CD4-positive, alpha-beta memory T cell (primary cell): ENCODE data around the gene DUOX2. TPM values are rescaled to one million over a fixed set of nuclear protein-coding genes. Genes with fewer than 3 reads are reported as not detected.
"Not testable (repeated sequence)": the region's sequence is repeated elsewhere in the genome, so short reads cannot be mapped to it uniquely, and the experiment has no call there.

Experiments used
- CTCF ChIA-PET: fragments of 350-600 bp; sonication (Branson Sonifier 250); formaldehyde crosslinking; loops from one replicate; lab custom pipeline; 2021; ENCODE audit warnings: inconsistent platforms; ENCODE audit not compliant: partially characterized antibody; lab: Charles Lee
- POLR2A ChIA-PET: fragments of 350-600 bp; sonication (Branson Sonifier 250); formaldehyde crosslinking; loops from one replicate; lab custom pipeline; 2021; ENCODE audit not compliant: partially characterized antibody; lab: Charles Lee
- DNase-seq, 5 donors: peaks; one replicate each; pipeline versions ENCODE4 v3.0.0 to v3.0.0-alpha.2; 2020 to 2022; ENCODE audit warnings: mixed read lengths in 1 of 5
- H3K27ac ChIP-seq: one replicate; pipeline ENCODE4 v1.7.0; 2013; ENCODE audit warnings: low read depth, low read length
- H3K27me3 ChIP-seq: 2 replicates; pipeline ENCODE4 v1.7.0; 2013; ENCODE audit warnings: mild to moderate bottlenecking, low read length, moderate library complexity; ENCODE audit not compliant: insufficient read depth
- H3K36me3 ChIP-seq: 2 replicates; pipeline ENCODE4 v1.7.0; 2013; ENCODE audit warnings: mild to moderate bottlenecking, low read length, moderate library complexity; ENCODE audit not compliant: insufficient read depth
- H3K4me1 ChIP-seq: 2 replicates; pipeline ENCODE4 v1.7.0; 2013; ENCODE audit warnings: mild to moderate bottlenecking, low read length, moderate library complexity; ENCODE audit not compliant: insufficient read depth
- H3K4me3 ChIP-seq, 2 donors: one replicate each; pipeline ENCODE4 v1.7.0; 2013; ENCODE audit warnings: low read length in 2 of 2, mild to moderate bottlenecking in 1 of 2
- H3K9me3 ChIP-seq, 2 donors: one replicate each; pipeline ENCODE4 v1.7.0; 2013; ENCODE audit warnings: low read length in 2 of 2, control low read depth in 1 of 2; ENCODE audit not compliant: control insufficient read depth in 1 of 2
- H3K27ac Mint-ChIP-seq, 7 donors: one replicate each; pipeline ENCODE4 v1.8.0; 2020 to 2021; ENCODE audit warnings: mixed read lengths in 7 of 7, mild to moderate bottlenecking in 6 of 7, inconsistent platforms in 3 of 7, moderate library complexity in 3 of 7
- H3K27me3 Mint-ChIP-seq, 2 donors: one replicate each; pipeline ENCODE4 v1.8.0; 2020 to 2021; ENCODE audit warnings: mixed read lengths in 2 of 2
- H3K36me3 Mint-ChIP-seq, 2 donors: one replicate each; pipeline ENCODE4 v1.8.0; 2020 to 2021; ENCODE audit warnings: mixed read lengths in 2 of 2, inconsistent platforms in 1 of 2, mild to moderate bottlenecking in 1 of 2
- H3K4me1 Mint-ChIP-seq, 4 donors: one replicate each; pipeline ENCODE4 v1.8.0; 2020 to 2021; ENCODE audit warnings: mixed read lengths in 4 of 4, mild to moderate bottlenecking in 1 of 4
- H3K4me3 Mint-ChIP-seq, 8 donors: one replicate each; pipeline ENCODE4 v1.8.0; 2020 to 2021; ENCODE audit warnings: mixed read lengths in 8 of 8, mild to moderate bottlenecking in 7 of 8, moderate library complexity in 6 of 8, inconsistent platforms in 3 of 8
- H3K9me3 Mint-ChIP-seq, 8 donors: one replicate each; pipeline ENCODE4 v1.8.0; 2020 to 2021; ENCODE audit warnings: mixed read lengths in 8 of 8, mild to moderate bottlenecking in 5 of 8, inconsistent platforms in 3 of 8, moderate library complexity in 1 of 8
- intact Hi-C: fragments of 100-400 bp; cut with micrococcal nuclease; formaldehyde crosslinking; loops from one replicate; pipeline ENCODE4 v1.15.1; 2023
- polyA plus RNA-seq, 2 donors: library from polyadenylated mRNA; unstranded; fragments of 300-500 nt; fragmentation: Illumina TruSeq; gene quantifications; one replicate each; pipeline ENCODE4 v1.2.3, GENCODE V29; 2021
- total RNA-seq, 2 experiments: library from RNA; stranded (reverse); gene quantifications; one replicate each; pipeline ENCODE4 v1.2.3, GENCODE V29; 2021

The DUOX2 gene
- total and polyA plus RNA-seq, 4 experiments from 2014 or later: 0.02 to 0.06 (median 0.06) TPM; not detected in 1

DNA sequence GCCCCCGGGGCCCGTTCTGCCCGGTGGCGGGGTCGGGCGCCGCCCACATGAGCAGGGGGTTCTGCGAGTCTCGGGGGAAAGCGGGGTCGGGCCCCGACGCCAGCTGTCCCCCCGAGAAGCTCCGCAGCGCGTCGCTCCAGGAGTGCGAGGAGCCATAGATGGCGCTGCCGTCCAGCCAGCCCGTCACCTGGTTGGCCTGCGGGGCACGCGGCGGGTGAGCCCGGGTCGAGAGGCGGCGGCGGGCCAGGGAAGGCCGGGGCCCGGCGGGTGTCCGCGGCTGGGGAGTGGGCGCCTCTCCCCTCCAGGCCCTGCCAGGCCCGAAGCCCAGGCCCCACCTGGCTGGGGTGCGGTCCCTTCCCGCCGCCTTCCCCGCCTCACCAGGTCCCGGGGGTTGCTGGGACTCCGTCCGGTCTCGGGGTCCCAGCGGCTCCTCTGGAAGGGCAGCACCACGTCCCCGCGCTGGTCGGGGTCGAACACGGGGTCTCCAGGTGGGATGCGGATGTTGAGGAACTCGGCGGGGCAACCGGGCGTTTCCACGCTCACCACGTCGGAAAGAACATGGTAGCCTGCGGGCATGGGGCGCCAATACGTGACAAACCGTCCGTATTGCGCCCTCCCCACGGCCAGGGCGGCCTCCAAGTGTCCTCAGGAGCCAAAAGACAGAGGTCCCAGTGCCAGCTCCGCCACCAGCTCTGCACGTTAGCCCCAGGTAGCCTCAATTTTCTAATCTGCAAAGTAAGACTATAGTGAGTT, 2.4 kb downstream of the DUOX2 start:
- Mint-ChIP-seq H3K9me3 (peaks cover 0 to 4% (median 0%) of the 10 kb centered on the region in 8 donors), H3K4me1 (peaks cover 17 to 45% (median 34%) of the 10 kb centered on the region in 4 donors), H3K27ac (no peak overlapping the region), H3K36me3 (no peaks in the 10 kb centered on the region), H3K4me3 (peak overlapping the region in 6 of 8 donors; percentile 55 to 77 (median 74)), H3K27me3 (peaks cover 55 to 69% of the 10 kb centered on the region in 2 donors)
- H3K27ac ChIP-seq: no peak overlapping the region
- no peak overlapping the region for H3K4me3 ChIP-seq
- no peak for DNase-seq
- H3K9me3 ChIP-seq: no peaks in the 10 kb centered on the region
- no peaks in the 10 kb centered on the region for H3K36me3 ChIP-seq
- intact Hi-C loops: no loop called here
- ChIA-PET POLR2A (no interaction called here), CTCF (no interaction called here)
- H3K27me3 ChIP-seq: peaks cover 52% of the 10 kb centered on the region
- peaks cover 33% of the 10 kb centered on the region for H3K4me1 ChIP-seq

DNA sequence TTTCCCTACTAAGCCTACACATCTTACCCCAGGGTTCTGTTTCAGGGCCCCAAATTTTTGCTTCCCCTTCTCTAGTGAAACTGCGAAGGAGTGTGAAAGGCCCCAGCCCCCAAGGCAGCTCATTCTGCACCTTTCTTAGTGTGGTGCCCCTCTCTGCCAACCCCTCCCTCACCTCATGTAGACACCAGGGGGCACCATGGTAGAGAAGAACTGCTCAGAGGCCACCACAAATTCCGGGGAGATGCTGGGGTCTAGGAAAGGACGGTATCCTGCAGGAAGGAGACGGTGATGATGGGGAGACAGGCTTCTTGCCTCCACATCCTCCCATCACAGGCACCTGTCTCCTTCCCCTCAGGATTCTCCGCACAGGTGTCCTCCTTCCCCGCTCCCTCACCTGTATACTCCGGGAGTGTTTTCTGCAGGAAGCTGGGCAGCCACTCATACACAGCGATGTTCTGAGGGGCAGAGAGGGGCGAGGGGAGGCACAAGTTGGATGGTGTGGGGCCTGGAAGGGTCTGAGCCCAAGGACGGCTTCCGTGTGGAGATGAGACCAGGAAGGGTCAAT, 3.6 kb downstream of the DUOX2 start:
- no peak overlapping the region for H3K27ac ChIP-seq
- peaks cover 14 to 33% (median 27%) of the 10 kb centered on the region in 4 donors for H3K4me1 Mint-ChIP-seq
- CTCF ChIA-PET: interaction anchor here (0.9 kb wide), 1 partner anchor 8 kb away, joined by 4 read pairs; no protein-coding TSS in a partner anchor
- H3K4me3 Mint-ChIP-seq: peak overlapping the region in 1 of 8 donors; percentile 36
- H3K36me3 ChIP-seq: no peaks in the 10 kb centered on the region
- H3K4me1 ChIP-seq: peaks cover 29% of the 10 kb centered on the region
- POLR2A ChIA-PET: no interaction called here
- H3K9me3 Mint-ChIP-seq: peaks cover 0 to 4% (median 0%) of the 10 kb centered on the region in 8 donors
- no peak overlapping the region for H3K4me3 ChIP-seq
- intact Hi-C loops: no loop called here
- H3K27me3 ChIP-seq: peaks cover 46% of the 10 kb centered on the region
- no peak overlapping the region for H3K27ac Mint-ChIP-seq
- H3K27me3 Mint-ChIP-seq: peaks cover 44 to 62% of the 10 kb centered on the region in 2 donors
- DNase-seq: no peak
- no peaks in the 10 kb centered on the region for H3K9me3 ChIP-seq
- no peaks in the 10 kb centered on the region for H3K36me3 Mint-ChIP-seq

DNA sequence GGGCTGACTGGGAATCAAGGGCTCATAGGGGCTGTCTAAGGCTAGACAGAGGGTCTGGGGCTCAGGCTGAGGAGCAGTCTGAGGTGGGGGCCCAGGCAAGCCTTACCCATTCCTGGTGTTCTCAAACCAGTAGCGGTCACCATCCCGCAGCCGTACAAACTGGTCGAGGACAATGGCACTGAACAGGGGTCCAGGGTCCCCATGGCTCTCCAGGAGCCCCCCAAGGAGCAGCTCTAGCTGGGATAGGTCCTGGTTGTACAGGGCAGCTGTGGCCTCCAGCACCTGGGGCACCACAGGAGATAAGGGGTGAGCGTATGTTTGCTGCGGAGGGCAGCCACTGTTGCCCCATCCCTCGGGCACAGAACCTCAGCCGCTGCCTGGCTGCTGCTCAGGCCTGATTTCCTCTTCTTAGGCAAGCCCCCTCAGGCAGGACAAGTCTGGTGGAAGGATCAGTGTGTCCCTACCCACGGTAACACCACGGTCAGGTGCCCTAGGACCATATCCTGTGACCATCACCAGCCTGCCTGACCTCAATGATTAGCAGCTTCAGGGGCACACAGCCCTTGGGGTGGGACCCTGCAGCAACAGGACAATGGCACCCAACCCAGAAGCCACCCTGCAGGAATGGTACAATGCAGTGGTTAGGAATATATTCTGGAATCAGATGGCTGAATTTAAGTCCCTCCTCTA, 5.9 kb downstream of the DUOX2 start:
- H3K4me3 Mint-ChIP-seq: no peak overlapping the region
- ChIA-PET CTCF (no interaction called here), POLR2A (no interaction called here)
- H3K4me1 Mint-ChIP-seq: peaks cover 6 to 14% (median 11%) of the 10 kb centered on the region in 4 donors
- no peak for DNase-seq
- no peaks in the 10 kb centered on the region for H3K36me3 ChIP-seq
- H3K4me1 ChIP-seq: peaks cover 14% of the 10 kb centered on the region
- no peak overlapping the region for H3K27ac ChIP-seq
- H3K9me3 Mint-ChIP-seq: peaks cover 0 to 4% (median 0%) of the 10 kb centered on the region in 8 donors
- peaks cover 24% of the 10 kb centered on the region for H3K27me3 ChIP-seq
- no peak overlapping the region for H3K4me3 ChIP-seq
- H3K36me3 Mint-ChIP-seq: no peaks in the 10 kb centered on the region
- peaks cover 33 to 45% of the 10 kb centered on the region in 2 donors for H3K27me3 Mint-ChIP-seq
- no peak overlapping the region for H3K27ac Mint-ChIP-seq
- intact Hi-C loops: no loop called here
- no peaks in the 10 kb centered on the region for H3K9me3 ChIP-seq

DNA sequence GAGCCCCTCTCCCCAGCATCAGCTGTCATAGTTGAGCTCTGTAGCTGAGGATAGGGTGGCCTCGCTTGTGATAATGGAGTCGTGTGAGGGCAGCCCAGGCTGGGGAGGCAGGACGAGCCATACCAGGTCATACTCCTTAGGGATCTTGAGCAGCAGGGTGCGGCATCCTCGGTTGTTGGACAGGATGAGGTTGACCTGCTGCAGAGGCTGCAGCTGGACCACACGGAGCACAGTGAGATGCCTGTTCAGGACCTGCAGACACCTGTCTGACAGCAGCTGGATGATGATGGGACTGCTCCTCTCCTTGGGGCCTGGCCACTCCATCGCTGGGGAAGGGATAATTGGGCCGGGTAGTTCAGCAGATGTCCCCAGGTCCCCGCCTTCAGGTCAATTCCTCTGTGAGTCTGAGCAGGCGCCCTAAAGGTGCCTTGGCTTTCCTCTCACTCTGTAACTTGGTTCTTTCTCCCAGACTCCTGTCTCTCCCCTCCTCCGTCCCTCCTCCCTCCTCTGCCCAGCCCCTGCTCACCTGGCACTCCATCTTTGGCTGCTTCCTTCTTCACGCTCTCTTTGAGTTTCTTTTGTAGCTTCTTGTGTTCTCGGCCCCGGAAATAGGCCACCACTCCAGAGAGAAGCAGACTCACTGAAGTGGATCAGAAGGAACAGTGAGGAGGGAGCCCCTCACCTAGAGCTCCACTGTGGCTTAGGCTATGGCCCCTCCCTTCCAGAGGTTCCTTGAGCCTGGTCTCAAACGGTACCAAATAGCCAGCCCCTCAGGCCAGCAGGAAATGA, 7.8 kb downstream of the DUOX2 start:
- H3K27ac ChIP-seq: no peak overlapping the region
- H3K4me1 Mint-ChIP-seq: no peaks in the 10 kb centered on the region
- ChIA-PET CTCF (interaction anchor here (2.5 kb wide), 1 partner anchor 12 kb away, joined by 12 read pairs; no protein-coding TSS in a partner anchor), POLR2A (no interaction called here)
- H3K36me3 Mint-ChIP-seq: no peaks in the 10 kb centered on the region
- H3K27ac Mint-ChIP-seq: no peak overlapping the region
- DNase-seq: no peak
- no peaks in the 10 kb centered on the region for H3K9me3 Mint-ChIP-seq
- no peaks in the 10 kb centered on the region for H3K9me3 ChIP-seq
- H3K27me3 ChIP-seq: peaks cover 10% of the 10 kb centered on the region
- no peaks in the 10 kb centered on the region for H3K4me1 ChIP-seq
- peaks cover 23 to 37% of the 10 kb centered on the region in 2 donors for H3K27me3 Mint-ChIP-seq
- H3K4me3 Mint-ChIP-seq: no peak overlapping the region
- intact Hi-C loops: no loop called here
- no peaks in the 10 kb centered on the region for H3K36me3 ChIP-seq
- no peak overlapping the region for H3K4me3 ChIP-seq

DNA sequence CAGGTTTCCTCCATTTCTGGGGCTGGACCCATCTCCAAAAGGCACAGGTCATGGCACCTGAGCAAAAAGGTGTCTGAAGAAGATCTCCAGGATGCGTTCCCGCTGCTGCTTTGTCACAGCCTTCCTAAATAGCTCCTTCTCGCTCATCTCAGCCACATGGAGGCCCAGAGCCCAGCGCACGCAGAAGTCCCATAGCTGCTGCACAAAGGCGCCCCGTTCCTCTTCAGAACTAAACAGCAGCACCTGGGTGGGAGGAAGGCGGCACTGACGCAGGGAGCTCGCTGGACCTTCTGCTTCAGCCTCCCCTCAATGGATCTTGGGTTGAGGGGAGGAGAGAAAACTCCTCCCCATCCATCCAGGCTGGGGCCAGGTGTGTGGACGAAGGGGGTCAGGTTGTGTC, 8.4 kb downstream of the DUOX2 start:
- Histone ChIP-seq H3K9me3 (no peaks in the 10 kb centered on the region), H3K27ac (no peak overlapping the region), H3K4me3 (no peak overlapping the region), H3K27me3 (peaks cover 10% of the 10 kb centered on the region), H3K36me3 (no peaks in the 10 kb centered on the region), H3K4me1 (no peaks in the 10 kb centered on the region)
- no peak for DNase-seq
- intact Hi-C loops: no loop called here
- H3K9me3 Mint-ChIP-seq: no peaks in the 10 kb centered on the region
- no peaks in the 10 kb centered on the region for H3K36me3 Mint-ChIP-seq
- no peaks in the 10 kb centered on the region for H3K4me1 Mint-ChIP-seq
- no peak overlapping the region for H3K4me3 Mint-ChIP-seq
- no peak overlapping the region for H3K27ac Mint-ChIP-seq
- ChIA-PET CTCF (interaction anchor here (2.5 kb wide), 1 partner anchor 13 kb away, joined by 12 read pairs; no protein-coding TSS in a partner anchor), POLR2A (no interaction called here)
- peaks cover 22 to 37% of the 10 kb centered on the region in 2 donors for H3K27me3 Mint-ChIP-seq

DNA sequence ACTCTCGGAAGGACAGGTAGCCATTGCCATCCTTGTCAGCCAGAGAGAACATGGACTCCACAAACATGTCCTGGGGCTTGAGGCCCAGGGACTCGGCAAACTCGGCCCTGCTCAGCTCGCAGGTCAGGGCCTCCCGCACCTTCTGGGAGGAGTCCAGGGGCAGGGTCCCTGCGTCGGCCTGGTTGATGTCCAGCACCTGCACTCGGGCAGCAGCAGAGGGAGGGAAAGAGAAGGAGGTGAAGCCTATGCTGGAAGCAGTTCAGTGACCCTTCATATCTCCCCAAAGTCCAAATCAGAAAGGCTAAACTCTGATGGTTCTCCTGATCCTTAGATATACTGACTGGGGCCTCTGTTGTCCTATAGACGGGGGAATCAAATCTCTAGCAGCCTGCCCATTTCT, 9.8 kb downstream of the DUOX2 start:
- H3K36me3 Mint-ChIP-seq, H3K4me1 Mint-ChIP-seq, H3K36me3 ChIP-seq, H3K9me3 Mint-ChIP-seq, H3K27me3 ChIP-seq, intact Hi-C loops, POLR2A ChIA-PET, H3K9me3 ChIP-seq, H3K27ac Mint-ChIP-seq, H3K4me3 ChIP-seq, H3K27ac ChIP-seq, DNase-seq, H3K4me1 ChIP-seq, H3K4me3 Mint-ChIP-seq: not testable (repeated sequence)
- CTCF ChIA-PET: interaction anchor here (2.5 kb wide), 1 partner anchor 14 kb away, joined by 12 read pairs; no protein-coding TSS in a partner anchor
- peaks cover 10 to 23% of the 10 kb centered on the region in 2 donors for H3K27me3 Mint-ChIP-seq
